GM21360 (cell line): ENCODE data around the gene WDR83.
"Not testable (repeated sequence)": the region's sequence is repeated elsewhere in the genome, so short reads cannot be mapped to it uniquely, and the experiment has no call there.

Experiments used
- ATAC-seq: cut with Tn5 transposase; IDR thresholded peaks from one replicate; pipeline ENCODE4 v1.9.1; 2021; ENCODE audit warnings: mild to moderate bottlenecking, moderate library complexity; ENCODE audit not compliant: unreplicated experiment

WDR83 gene

GRCh38 chr19:12681074-12681987, 14.7 kb downstream of the WDR83 start, which contains the start of gene DHPS:
TSS of gene DHPS (minus strand) at chr19:12681880. CDS start at chr19:12681766, 114 bp downstream.
- peak; percentile 58 for ATAC-seq

GRCh38 chr19:12685831-12686230, 19.2 kb downstream of the WDR83 start:
- ATAC-seq = no peak

DNA sequence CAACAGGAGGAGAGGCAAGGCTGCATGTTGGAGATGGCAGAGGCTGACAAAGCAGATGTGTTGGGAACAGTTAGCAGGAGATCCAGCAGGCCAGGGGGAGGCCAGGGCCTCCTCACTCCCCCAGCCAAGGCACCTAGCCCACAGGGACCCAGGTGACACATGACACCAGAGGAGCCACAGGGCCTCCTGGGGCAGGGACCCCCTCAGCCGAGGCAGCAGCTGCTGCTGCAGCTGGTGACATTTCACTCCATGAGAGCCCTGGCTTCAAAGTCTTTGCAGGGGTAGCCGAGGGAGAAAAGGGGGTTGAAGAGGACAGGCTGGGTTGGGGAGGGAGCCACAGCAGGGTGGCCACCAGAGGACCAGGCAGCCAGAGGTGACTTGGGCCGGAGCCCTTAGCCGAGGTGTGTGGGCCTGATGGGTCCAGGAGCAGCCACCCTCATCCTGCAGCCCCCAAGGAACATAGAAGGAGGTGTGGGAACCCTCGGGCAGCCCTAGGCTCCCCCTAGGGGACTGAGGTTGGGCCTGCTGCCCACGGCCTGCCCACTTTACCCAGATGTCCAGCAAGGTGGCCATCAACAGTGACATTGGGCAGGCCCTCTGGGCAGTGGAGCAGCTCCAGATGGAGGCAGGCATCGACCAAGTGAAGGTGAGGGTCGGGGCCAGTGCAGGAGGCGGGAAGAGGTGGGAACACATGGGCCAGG, 21.0 kb downstream of the WDR83 start, which contains the start of gene GNG14:
Gene GNG14, plus strand, starts transcription at position 503 of the 701 bp plus-strand sequence. Its CDS starts 51 bp downstream, at position 554.
- ATAC-seq = no peak

GRCh38 chr19:12689012-12689411, 22.4 kb downstream of the WDR83 start:
- ATAC-seq = no peak

DNA sequence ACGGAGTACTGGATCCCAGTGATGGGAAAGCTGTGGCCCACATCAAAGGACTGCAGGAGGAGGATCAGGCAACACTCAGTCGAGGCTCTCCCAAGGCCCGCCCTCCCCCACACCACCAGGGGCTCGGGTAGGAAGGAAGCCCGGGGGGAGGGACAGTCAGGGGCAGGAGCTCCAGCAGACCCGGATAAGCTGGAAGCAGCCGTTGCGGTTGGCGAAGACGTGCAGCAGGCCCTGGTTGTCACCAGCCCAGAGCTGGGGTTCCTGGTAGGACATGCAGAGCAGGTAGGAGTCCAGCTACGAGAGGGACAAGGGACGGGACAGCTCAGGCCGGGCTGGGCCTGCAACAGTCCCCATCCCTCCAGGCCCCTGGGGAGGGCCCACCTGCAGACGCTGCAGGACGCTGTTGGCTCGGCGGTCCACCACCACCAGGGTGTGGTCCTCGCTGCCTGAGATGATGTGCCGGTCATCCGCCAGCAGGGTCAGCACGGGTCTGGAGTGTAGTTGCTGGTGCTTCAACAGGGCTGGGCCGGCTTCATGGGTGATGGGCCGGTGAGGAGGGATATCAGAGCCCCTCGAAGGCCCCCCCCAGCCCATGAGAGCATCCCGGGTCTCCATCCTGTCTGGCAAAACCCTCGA, 23.1 kb downstream of the WDR83 start:
- ATAC-seq = no peak

- no peak for ATAC-seq
Measured at GRCh38 chr19:12692960-12693359, 26.4 kb downstream of the WDR83 start.

- ATAC-seq = no peak
Measured at GRCh38 chr19:12694641-12695040, 28.0 kb downstream of the WDR83 start.

DNA sequence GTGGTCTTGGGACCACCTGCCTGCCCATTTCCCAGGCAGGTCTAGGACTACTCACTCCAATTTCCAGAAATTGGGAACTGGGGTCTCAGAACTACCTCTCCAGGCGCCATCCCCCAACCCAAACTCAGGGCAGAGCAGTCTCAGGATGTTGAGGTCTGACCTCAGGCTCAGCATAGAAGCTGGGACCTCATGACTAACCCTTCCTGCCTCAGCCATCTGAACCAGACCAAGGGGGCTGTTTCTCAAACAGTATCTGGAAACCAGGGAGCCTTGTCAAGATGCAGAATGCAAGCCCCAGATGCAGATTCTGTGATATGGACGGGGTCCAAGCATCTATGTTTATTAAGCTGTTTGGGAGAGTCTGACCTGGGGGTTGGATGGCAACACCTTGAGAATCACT, 28.5 kb downstream of the WDR83 start:
- no peak for ATAC-seq

DNA sequence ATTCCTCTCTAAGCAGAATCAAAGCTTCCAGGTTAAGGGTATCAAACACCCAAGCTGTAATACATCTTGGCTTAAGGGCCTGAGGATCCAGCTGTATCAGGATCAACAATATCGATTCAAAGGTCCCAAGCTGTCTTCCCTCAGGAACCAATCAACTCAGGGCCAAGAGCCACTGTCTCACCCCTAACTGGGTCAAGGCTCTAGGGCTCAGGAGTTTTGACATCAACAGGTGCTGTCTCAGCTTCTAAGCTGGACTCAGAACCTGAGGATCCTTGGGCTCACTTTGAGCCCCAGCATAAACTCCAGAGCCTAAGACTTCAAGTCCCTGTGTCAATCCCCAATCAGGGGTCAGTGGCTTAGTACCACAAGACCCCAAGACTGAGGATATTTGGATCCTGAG, 28.9 kb downstream of the WDR83 start:
- no peak for ATAC-seq

DNA sequence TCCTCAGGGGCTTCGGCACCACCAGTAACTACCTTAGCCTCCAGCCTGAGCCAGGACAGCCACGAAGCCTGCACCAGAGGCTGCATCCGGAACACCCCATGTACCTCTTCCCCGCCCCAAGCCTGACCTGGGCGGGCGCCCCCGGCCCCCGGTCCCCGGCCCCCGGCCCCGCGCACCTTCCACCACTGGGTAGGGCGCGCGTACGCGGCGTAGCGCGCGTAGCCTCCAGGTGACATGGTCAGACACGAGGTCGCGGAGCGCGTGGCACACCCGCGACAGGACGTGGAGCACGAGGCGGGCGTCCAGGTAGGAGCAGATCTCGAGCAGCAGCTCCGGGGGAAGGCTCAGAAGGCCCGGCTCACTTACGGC, 29.4 kb downstream of the WDR83 start:
- no peak for ATAC-seq

DNA sequence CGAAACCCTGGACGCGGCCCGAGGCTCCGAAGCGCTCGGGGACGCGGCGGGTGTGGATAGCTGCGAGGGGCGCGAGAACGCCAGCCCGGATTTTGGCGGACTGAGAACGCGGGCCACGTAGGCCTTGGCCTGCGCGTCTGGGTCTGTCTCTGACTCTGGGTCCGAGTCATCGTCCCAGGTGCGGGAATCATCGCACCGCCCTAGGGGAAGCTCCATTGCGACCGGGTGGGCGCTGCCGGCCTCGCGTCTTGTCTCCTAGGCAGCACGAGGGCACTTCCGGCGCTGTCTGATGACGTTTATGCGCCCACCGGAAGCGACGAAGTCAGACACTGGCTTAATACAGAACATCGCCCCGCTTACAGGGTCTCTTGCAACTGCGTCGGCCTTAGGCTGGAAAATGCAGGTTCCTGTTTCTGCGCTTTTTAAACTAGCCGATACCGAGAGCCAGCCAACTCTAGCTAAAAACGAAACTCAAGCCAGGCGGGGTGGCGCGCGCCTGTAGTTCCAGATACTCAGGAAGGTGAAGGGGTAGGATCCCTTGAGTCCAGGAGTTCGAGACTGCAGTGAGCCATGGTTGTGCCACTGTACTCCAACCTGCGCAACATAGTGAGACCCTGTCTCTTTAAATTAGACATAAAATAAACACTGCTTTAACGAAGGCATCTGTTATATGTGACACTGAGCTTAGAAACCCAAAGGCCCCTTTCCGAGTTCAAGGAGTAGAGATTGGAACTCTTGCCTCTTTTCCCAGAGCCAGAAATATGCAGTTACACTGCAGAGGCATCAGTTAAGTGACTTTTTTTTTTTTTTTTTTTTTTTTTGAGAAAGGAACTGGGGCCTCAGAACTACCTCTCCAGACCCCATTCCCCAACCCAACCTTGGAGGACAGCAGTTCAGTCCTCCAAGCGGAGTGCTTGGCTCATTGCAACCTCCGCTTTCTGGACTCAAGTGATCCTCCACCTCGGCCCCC, 30.0 kb downstream of the WDR83 start, which contains the start of gene FBXW9:
Gene FBXW9, minus strand, starts transcription at position 266 of the 970 bp plus-strand sequence. Its CDS starts 50 bp downstream, at position 216.
- ATAC-seq = peak; percentile 68

- ATAC-seq = not testable (repeated sequence)
Measured at GRCh38 chr19:12697425-12697824, 30.8 kb downstream of the WDR83 start.

DNA sequence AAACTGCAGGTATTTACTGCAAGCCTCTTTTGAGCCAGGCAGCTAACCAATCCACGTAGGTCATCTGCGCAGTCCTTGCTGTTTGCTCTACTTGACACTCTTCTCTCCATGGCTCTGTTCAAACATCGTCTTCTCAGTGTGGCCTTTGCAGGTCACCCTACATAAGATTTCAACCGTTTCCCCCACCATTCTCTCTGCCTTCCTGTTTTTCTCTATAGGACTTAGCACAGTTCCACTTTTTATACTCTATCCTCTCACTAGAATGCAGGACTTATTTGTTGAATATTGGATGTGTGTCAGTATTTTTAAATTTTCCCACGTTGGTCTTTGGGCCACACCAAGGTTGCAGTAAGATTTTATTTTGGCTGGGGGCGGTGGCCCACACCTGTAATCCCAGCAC, 31.5 kb downstream of the WDR83 start:
- ATAC-seq = no peak

DNA sequence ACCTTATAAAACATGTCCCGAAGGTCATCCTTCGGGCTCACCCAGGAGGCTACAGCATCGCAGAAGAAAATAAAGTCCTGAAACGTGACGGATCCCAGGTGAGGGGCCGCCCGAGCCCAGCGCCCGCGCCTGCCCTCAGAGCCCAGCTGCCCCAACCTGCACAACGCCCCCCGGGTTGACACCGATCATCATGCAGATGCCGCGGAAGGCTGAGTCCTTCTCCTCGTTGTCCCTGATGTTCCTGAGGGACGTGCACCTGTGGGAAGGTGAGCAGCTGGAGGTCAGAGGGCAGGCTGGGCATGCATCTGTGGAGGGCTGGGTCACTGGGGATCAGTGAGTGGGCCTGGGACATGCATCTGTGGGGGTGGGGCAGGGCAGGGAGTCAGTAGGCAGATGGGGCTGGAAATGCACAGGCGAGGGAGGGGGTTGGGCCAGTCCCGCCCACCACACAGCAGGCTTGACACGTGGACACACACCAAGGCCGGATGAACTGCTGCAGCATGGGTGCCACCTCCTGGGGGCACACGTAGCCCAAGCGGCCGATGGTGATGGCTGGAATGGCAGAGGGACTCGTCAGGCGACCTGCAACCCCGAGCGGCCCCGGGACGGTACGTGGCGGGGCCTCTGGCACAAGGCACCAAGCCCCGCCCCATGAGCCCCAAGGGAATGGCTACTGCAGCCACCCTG, 35.1 kb downstream of the WDR83 start:
- ATAC-seq = no peak

GRCh38 chr19:12703046-12703445, 36.4 kb downstream of the WDR83 start:
- no peak for ATAC-seq

DNA sequence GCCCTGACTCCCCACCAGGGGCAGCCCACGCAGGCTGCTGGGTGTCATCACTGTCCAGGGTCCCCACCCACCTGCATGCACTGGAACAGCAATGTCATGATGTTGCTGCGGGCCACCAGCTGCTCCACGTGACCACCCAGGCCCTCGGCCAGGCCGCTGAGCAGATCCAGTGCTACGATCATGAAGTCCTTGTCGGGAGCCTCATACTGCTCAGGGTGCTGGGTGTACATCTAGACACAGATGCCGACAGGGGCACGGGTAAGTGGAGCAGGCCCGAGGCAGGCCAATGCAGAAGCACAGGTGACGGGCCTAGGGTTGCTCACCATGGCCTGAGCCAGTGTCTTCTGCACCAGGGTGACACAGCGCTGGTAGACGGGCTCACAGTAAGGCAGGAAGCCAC, 38.6 kb downstream of the WDR83 start:
- no peak for ATAC-seq

GRCh38 chr19:12705654-12706331, 39.2 kb downstream of the WDR83 start:
- no peak for ATAC-seq

- ATAC-seq = no peak
Measured at GRCh38 chr19:12706332-12706718, 39.7 kb downstream of the WDR83 start.

DNA sequence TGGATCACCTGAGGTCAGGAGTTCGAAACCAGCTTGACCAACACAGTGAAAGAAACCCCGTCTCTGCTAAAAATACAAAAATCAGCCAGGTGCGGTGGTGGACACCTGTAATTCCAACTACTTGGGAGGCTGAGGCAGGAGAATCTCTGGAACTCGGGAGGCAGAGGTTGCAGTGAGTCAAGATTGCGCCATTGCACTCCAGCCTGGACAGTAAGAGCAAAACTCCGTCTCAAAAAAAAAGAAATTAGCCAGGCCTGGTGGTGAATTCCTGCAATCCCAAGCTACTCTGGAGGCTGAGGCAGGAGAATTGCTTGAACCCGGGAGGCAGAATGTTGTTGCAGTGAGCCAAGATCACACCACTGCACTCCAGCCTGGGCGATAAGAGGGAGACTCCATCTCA, 42.0 kb downstream of the WDR83 start:
- no peak for ATAC-seq
